NCI-H128 (cell line): ENCODE data around the gene SMARCA4.
"Not testable (repeated sequence)": the region's sequence is repeated elsewhere in the genome, so short reads cannot be mapped to it uniquely, and the experiment has no call there.

Experiments used
- DNase-seq: peaks from one replicate; lab custom pipeline; 2025; ENCODE audit not compliant: unreplicated experiment; lab: John Stamatoyannopoulos, UW

Gene SMARCA4

DNA sequence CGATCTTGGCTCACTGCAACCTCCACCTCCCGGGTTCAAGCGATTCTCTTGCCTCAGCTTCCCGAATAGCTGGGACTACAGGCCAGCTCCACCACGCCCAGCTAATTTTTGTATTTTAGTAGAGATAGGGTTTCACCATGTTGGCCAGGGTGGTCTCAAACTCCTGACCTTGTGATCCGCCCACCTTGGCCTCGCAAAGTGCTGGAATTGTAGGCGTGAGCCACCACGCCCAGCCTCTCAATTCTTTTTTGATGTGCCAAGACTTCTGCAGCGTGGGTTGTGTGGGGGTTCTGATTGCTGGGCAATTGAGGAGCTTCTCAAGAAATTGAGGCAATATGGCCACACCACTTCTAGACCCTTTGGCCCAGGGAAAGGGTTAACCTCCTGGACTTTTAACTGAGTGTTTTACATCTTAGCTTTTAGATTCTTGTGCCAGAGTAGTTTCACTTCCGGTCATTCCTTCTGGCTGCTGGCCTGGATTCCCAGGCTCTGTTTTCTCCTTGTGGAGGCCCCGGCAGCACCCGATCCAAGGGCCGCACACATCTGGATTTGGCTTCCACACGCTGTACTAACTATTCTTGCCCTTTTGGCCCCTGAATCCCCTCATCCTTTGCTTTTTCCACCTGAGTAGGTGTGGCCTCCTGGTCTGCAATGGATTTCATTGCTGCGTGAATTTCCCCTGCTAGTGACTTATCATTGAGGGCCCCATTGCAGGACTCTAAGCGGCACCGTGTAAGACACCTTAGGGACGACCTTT is 14.7 kb downstream of the SMARCA4 start:
- DNase-seq: no peak

GRCh38 chr19:10976131-10976892 is 15.5 kb downstream of the SMARCA4 start:
- no peak for DNase-seq

DNA sequence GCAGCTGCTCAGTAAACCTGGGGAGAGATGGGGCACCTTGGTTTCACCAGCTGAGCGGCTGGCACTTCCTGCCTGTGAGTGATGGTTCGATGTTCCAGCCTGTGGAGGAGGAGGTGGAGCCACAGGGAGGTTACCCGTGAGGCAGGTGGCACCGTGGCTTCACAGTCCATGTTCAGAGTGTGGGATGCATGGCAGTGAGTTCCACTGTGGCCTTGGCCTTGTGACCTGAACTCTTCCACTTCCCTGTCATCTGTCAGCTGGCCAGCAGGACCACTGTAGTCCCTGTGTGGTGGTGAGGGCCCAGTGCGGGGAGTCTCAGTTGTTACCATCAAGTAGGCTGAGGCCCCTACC is 16.9 kb downstream of the SMARCA4 start:
- DNase-seq: no peak

DNA sequence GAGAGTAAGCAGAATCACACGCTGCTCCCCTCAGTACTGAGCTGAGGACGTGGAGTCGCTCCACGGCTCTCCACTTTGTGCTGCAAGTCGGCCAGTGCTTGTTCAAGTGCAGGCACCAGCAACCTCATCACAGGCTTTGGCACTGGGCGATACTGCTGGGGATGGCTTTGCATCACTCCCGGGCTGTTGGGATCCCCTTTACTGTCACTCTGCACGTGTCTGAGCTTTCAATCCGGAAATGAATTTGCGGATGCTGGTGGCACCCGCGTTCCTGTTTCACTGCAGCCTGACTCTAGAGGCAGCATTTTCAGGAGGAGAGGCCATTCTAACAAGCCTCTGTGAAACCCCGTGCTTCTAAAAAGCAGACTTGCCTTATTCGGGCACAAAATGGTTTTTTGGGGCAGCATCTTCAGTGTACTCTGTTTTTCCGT is 19.1 kb downstream of the SMARCA4 start:
- no peak for DNase-seq

DNA sequence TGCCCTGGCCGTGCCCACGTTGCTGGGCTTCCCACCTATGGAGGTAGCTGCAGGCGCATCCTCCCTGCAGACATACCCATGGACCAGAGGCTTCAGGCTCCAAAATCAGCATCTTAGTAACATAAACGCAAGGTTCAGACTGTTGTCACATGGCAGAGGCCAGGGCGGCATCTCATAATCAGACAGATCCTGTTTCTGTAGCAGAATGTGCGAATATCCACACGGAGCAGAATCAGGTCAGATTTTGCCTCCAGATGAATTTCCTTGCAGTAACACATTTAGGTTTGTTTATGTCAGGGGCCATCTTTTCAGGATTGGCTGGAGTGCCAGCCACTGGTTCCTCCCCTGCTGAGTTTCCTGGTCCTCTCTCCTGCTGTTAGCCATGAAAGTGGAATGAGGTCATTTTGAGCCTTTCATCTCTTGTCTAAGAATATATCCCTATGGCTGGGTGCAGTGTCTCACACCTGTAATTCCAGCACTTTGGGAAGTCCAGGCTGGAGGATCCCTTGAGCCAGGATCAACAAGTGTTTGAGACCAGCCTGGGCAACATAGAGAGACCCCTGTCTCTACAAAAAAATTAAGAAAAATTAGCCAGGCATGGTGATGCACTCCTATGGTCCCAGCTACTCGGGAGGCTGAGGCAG is 20.5 kb downstream of the SMARCA4 start:
- DNase-seq: no peak

DNA sequence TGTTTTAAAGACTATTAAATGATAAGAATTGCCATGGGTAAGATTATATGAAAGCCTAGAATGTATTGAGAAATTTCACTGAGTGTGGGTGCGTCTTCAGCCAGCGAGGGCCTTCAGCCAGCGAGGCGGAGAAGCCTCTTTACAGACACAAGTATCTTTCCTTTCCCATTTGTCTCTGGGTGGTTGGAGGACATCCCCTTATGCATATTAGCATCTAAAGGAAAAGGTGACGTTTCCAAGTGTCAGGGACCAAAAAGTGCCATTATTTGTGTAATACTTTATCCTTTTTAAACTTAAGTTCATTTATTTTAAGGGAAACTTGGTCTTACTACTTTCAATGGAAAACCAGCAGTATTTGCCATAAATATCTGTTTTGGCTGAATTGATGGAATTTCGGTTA is 22.2 kb downstream of the SMARCA4 start:
- DNase-seq: no peak

- no peak for DNase-seq
Measured at GRCh38 chr19:10984166-10984735, 23.4 kb downstream of the SMARCA4 start.

- no peak for DNase-seq
Measured at GRCh38 chr19:10985502-10985901, 24.7 kb downstream of the SMARCA4 start.

GRCh38 chr19:10986301-10987127 is 25.7 kb downstream of the SMARCA4 start:
- no peak for DNase-seq

GRCh38 chr19:10987571-10988297 is 26.9 kb downstream of the SMARCA4 start:
- DNase-seq: no peak

GRCh38 chr19:10988380-10988779 is 27.6 kb downstream of the SMARCA4 start:
- DNase-seq: no peak

GRCh38 chr19:10988921-10989320 is 28.1 kb downstream of the SMARCA4 start:
- DNase-seq: no peak

DNA sequence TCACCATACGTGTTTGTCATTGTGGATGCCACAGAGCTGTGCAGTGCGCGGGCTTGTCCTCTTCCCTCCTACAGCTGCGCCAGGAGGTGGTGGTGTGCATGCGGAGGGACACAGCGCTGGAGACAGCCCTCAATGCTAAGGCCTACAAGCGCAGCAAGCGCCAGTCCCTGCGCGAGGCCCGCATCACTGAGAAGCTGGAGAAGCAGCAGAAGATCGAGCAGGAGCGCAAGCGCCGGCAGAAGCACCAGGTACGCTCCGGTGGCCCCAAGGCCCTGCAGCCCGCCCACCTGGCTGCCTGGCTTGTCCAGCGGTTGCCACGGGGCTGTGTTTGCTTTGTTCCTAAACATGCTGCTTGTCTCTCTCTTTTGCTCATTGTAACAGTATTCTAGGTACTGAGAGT is 30.2 kb downstream of the SMARCA4 start:
- DNase-seq: no peak

GRCh38 chr19:10991521-10992081 is 30.8 kb downstream of the SMARCA4 start:
- DNase-seq: no peak

- not testable (repeated sequence) for DNase-seq
Measured at GRCh38 chr19:10992174-10992573, 31.3 kb downstream of the SMARCA4 start.

DNA sequence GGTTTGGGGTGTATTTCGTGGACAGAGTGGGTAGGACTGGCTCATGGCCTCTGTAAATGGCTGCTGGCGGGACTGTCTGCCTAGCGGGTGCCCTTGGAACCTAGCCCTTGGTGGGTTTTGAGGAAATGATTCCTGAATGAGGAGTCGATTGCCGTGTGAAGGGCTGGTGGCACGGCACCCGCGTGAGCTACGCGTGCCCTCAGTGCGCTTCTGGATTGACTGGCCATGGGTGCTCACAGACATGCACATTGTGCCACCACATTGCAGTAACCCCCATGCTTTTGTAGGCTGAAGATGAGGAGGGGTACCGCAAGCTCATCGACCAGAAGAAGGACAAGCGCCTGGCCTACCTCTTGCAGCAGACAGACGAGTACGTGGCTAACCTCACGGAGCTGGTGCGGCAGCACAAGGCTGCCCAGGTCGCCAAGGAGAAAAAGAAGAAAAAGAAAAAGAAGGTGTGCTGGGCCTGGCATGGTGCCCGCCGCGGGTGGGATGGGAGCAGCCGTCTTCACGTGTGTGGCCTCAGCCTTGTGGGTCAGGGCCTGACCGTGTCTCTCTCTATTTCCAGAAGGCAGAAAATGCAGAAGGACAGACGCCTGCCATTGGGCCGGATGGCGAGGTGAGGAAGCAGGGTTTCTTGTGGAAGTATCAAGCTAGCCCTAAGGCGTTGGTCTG is 35.2 kb downstream of the SMARCA4 start:
- no peak for DNase-seq

- no peak for DNase-seq
Measured at GRCh38 chr19:10998045-10998533, 37.3 kb downstream of the SMARCA4 start.

DNA sequence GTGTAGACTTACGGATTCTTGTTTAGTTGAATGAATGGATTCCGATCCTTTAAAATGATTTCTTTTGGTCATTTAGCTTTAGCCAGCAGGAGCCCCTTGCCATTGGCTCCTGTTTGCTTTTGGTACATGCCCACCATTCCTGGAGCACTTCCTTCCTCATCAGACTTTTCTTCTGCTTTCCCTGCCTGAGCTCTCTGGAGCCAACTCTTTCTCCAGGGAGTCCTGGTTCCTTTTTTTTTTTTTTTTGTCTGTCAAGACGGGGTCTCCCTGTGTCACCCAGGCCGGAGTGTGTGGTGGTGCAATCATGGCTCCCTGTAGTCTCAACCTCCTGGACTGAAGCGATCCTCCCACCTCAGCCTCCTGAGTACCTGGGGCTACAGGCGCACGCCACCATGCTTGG is 37.8 kb downstream of the SMARCA4 start:
- DNase-seq: no peak

- DNase-seq: no peak
Measured at GRCh38 chr19:11005521-11005920, 44.7 kb downstream of the SMARCA4 start.
